NB4 (cell line): ENCODE measurements around the gene WASL.

Experiments
- TF ChIP-seq, protein P1 (sequence below): IDR thresholded peaks from one replicate; pipeline ENCODE4 v1.5.1; 2012; ENCODE audit warnings: low read depth, low read length
- TF ChIP-seq, protein P2 (sequence below): IDR thresholded peaks from 2 replicates; pipeline ENCODE4 v1.6.1; 2011; ENCODE audit warnings: low read depth, low read length

DNA sequence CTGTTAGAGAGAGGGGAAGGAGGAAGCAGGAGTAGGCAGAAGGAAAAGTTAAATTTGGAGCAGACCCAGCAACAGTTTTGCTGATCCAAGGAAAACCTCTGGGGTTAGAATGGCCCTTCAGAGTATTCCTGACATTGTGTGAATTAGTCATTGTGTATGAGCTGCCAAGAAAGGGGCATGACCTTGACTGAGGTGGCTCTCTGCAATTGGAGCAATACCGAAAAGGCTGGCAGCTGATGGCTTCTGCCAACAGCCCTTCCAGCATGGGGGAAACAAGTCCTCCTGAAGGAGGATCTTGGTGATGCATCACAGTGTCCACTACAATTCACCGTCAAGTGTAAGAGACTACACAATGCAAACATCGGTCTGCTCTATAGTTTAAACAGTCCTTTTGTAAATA lies 20.6 kb upstream of the WASL start:
- TF ChIP-seq, protein P1, sequence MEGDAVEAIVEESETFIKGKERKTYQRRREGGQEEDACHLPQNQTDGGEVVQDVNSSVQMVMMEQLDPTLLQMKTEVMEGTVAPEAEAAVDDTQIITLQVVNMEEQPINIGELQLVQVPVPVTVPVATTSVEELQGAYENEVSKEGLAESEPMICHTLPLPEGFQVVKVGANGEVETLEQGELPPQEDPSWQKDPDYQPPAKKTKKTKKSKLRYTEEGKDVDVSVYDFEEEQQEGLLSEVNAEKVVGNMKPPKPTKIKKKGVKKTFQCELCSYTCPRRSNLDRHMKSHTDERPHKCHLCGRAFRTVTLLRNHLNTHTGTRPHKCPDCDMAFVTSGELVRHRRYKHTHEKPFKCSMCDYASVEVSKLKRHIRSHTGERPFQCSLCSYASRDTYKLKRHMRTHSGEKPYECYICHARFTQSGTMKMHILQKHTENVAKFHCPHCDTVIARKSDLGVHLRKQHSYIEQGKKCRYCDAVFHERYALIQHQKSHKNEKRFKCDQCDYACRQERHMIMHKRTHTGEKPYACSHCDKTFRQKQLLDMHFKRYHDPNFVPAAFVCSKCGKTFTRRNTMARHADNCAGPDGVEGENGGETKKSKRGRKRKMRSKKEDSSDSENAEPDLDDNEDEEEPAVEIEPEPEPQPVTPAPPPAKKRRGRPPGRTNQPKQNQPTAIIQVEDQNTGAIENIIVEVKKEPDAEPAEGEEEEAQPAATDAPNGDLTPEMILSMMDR, result no peak
- TF ChIP-seq, protein P2, sequence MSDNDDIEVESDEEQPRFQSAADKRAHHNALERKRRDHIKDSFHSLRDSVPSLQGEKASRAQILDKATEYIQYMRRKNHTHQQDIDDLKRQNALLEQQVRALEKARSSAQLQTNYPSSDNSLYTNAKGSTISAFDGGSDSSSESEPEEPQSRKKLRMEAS, result no peak
